OCI-LY1 (cell line): ENCODE results near the gene PTPMT1.

Source experiments
- CTCF ChIP-seq: fragments of 200-600 bp; sonication (generic), shearing (Covaris generic); IDR thresholded peaks from 2 replicates; pipeline ENCODE4 v1.5.1; 2017; ENCODE audit warnings: mild to moderate bottlenecking, antibody characterized with exemption, low read length, moderate library complexity, mixed read lengths
- EZH2 ChIP-seq: fragments of 200-600 bp; sonication (generic), shearing (Covaris generic); IDR thresholded peaks from 2 replicates; pipeline ENCODE4 v1.8.0; 2017; ENCODE audit warnings: borderline replicate concordance, mixed run types, mild to moderate bottlenecking, antibody characterized with exemption, low read length, moderate library complexity, mixed read lengths

- no peak for TF ChIP-seq CTCF
- no peak for TF ChIP-seq EZH2
These were observed 37.9 kb downstream of the PTPMT1 start for GRCh38 chr11:47603295-47603694.
